Glutamatergic neuron (in vitro differentiated cells): Measurements from ENCODE around the gene POU3F1. TPM values are rescaled to one million over a fixed set of nuclear protein-coding genes. Genes with fewer than 3 reads are reported as not detected.
A peak's percentile ranks its signal among the peaks of the same experiment; 100 is the strongest.

Experiments used
- DNase-seq: peaks from one replicate; pipeline ENCODE4 v3.0.0; 2022
- H3K27ac Mint-ChIP-seq: one replicate; pipeline ENCODE4 v1.8.0; 2020; ENCODE audit warnings: mild to moderate bottlenecking, mixed read lengths, inconsistent platforms; ENCODE audit not compliant: unreplicated experiment
- H3K27me3 Mint-ChIP-seq: one replicate; pipeline ENCODE4 v1.8.0; 2020; ENCODE audit warnings: mild to moderate bottlenecking, moderate library complexity, mixed read lengths, inconsistent platforms; ENCODE audit not compliant: unreplicated experiment
- H3K36me3 Mint-ChIP-seq: one replicate; pipeline ENCODE4 v1.8.0; 2020; ENCODE audit warnings: mild to moderate bottlenecking, mixed read lengths, inconsistent platforms; ENCODE audit not compliant: unreplicated experiment
- H3K4me1 Mint-ChIP-seq: one replicate; pipeline ENCODE4 v1.8.0; 2020; ENCODE audit warnings: mild to moderate bottlenecking, low read depth, mixed read lengths, inconsistent platforms; ENCODE audit not compliant: unreplicated experiment
- H3K4me3 Mint-ChIP-seq: one replicate; pipeline ENCODE4 v1.8.0; 2020; ENCODE audit warnings: mild to moderate bottlenecking, mixed read lengths, inconsistent platforms; ENCODE audit not compliant: unreplicated experiment
- H3K9me3 Mint-ChIP-seq: one replicate; pipeline ENCODE4 v1.8.0; 2020; ENCODE audit warnings: mild to moderate bottlenecking, moderate library complexity, mixed read lengths, inconsistent platforms; ENCODE audit not compliant: unreplicated experiment
- total RNA-seq: library from RNA; stranded (reverse); fragmentation: NEBNext Ultra II Directional; extraction: Animal tissue kit (Norgen Biotek cat#: 25700); gene quantifications from one replicate; pipeline ENCODE4 v1.2.1, GENCODE V29; 2021; ENCODE audit not compliant: unreplicated experiment
- TF ChIP-seq, protein P1 (sequence below): fragments of 200-600 bp; sonication (generic); IDR thresholded peaks from one replicate; pipeline ENCODE4 v1.5.0; 2021; ENCODE audit not compliant: partially characterized antibody, unreplicated experiment

The POU3F1 gene
- total RNA-seq, 1 donor from 2014 or later: 9.3 TPM

GRCh38 chr1:38051079-38051543 lies 4.5 kb upstream of the POU3F1 start:
- Mint-ChIP-seq H3K4me3 (peak overlapping the region; percentile 61), H3K9me3 (peaks cover 13% of the 10 kb centered on the region), H3K27me3 (peaks cover 17% of the 10 kb centered on the region), H3K27ac (peak overlapping the region; percentile 33), H3K4me1 (peaks cover 42% of the 10 kb centered on the region), H3K36me3 (no peaks in the 10 kb centered on the region)
- TF ChIP-seq, protein P1, sequence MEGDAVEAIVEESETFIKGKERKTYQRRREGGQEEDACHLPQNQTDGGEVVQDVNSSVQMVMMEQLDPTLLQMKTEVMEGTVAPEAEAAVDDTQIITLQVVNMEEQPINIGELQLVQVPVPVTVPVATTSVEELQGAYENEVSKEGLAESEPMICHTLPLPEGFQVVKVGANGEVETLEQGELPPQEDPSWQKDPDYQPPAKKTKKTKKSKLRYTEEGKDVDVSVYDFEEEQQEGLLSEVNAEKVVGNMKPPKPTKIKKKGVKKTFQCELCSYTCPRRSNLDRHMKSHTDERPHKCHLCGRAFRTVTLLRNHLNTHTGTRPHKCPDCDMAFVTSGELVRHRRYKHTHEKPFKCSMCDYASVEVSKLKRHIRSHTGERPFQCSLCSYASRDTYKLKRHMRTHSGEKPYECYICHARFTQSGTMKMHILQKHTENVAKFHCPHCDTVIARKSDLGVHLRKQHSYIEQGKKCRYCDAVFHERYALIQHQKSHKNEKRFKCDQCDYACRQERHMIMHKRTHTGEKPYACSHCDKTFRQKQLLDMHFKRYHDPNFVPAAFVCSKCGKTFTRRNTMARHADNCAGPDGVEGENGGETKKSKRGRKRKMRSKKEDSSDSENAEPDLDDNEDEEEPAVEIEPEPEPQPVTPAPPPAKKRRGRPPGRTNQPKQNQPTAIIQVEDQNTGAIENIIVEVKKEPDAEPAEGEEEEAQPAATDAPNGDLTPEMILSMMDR: no peak
- no peak for DNase-seq

DNA sequence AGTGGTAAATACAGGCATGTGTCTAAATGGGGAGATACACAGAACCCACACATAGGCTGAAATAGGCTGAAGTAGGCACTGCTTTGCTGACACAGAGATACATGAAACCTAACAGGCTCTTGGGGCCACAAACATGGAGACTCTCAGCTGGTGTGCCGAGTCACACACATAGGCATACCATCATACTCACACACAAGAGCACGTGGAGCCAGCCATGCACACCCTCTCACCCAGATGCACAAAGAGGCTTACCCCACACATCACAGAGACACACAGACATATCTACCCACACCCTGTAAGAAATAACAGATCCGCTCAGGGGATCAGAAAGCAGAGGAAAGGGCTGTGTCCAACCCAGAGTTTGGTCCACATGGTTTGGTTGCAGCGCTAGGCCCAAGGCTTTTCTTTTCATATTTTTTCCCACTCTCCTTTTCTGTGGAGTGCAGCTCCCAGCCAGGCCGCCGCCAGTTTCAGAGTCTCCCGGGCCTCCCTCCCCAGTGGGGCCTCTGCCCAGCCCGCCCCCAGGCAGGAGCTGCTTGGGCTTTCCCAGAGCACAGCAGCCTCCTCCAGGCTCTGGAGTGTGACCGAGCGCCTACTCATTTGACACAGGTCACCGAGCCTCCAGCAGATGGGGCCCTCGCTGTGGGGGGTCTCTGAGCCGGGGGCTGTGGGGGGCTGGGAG lies 3.9 kb upstream of the POU3F1 start:
- DNase-seq: peak; percentile 55
- peaks cover 17% of the 10 kb centered on the region for H3K27me3 Mint-ChIP-seq
- H3K4me1 Mint-ChIP-seq: peaks cover 42% of the 10 kb centered on the region
- H3K9me3 Mint-ChIP-seq: peaks cover 13% of the 10 kb centered on the region
- TF ChIP-seq, protein P1: no peak
- no peaks in the 10 kb centered on the region for H3K36me3 Mint-ChIP-seq
- H3K27ac Mint-ChIP-seq: no peak overlapping the region
- H3K4me3 Mint-ChIP-seq: no peak overlapping the region

GRCh38 chr1:38047603-38048141 lies 1.1 kb upstream of the POU3F1 start:
- H3K4me3 Mint-ChIP-seq: peak overlapping the region; percentile 86
- DNase-seq: no peak
- no peaks in the 10 kb centered on the region for H3K36me3 Mint-ChIP-seq
- H3K27me3 Mint-ChIP-seq: peaks cover 22% of the 10 kb centered on the region
- no peak overlapping the region for H3K27ac Mint-ChIP-seq
- peaks cover 3% of the 10 kb centered on the region for H3K9me3 Mint-ChIP-seq
- TF ChIP-seq, protein P1: no peak
- peaks cover 19% of the 10 kb centered on the region for H3K4me1 Mint-ChIP-seq

GRCh38 chr1:38046884-38047602 lies 450 bp upstream of the POU3F1 start:
- Mint-ChIP-seq H3K9me3 (peaks cover 5% of the 10 kb centered on the region), H3K4me3 (peak overlapping the region; percentile 86), H3K27me3 (peaks cover 23% of the 10 kb centered on the region), H3K27ac (no peak overlapping the region), H3K36me3 (no peaks in the 10 kb centered on the region), H3K4me1 (peaks cover 17% of the 10 kb centered on the region)
- TF ChIP-seq, protein P1: no peak
- DNase-seq: peak; percentile 94
